ENCODE results near the gene SHISA9.

The SHISA9 gene

GRCh38 chr16:13113741-13114140 lies 212.3 kb downstream of the SHISA9 start:
- no peak for DNase-seq (ENCODE audit: low read depth)
- no peak for TF ChIP-seq CTCF (IDR thresholded peaks at IDR 0.05; ENCODE audit: control insufficient read depth, extremely low read depth, insufficient read depth)
- H3K4me3 ChIP-seq (ENCODE audit: low read depth, low read length) = no peak overlapping the region

GRCh38 chr16:13118091-13118490 lies 216.7 kb downstream of the SHISA9 start:
- no peak overlapping the region for H3K4me3 ChIP-seq (ENCODE audit: low read depth, low read length)
- TF ChIP-seq CTCF (IDR thresholded peaks at IDR 0.05; ENCODE audit: control insufficient read depth, extremely low read depth, insufficient read depth) = no peak
- no peak for DNase-seq (ENCODE audit: low read depth)

GRCh38 chr16:13120091-13120490 lies 218.7 kb downstream of the SHISA9 start:
- TF ChIP-seq CTCF (IDR thresholded peaks at IDR 0.05; ENCODE audit: control insufficient read depth, extremely low read depth, insufficient read depth) = no peak
- no peak overlapping the region for H3K4me3 ChIP-seq (ENCODE audit: low read depth, low read length)

GRCh38 chr16:13120557-13120956 lies 219.2 kb downstream of the SHISA9 start:
- TF ChIP-seq CTCF (IDR thresholded peaks at IDR 0.05; ENCODE audit: control insufficient read depth, extremely low read depth, insufficient read depth) = no peak
- DNase-seq (ENCODE audit: low read depth) = no peak
- no peak overlapping the region for H3K4me3 ChIP-seq (ENCODE audit: low read depth, low read length)

More at GRCh38 chr16:13120091-13120490, 218.7 kb downstream of the SHISA9 start:
- DNase-seq (ENCODE audit: low read depth) = no peak

- no peak for DNase-seq (ENCODE audit: low read depth)
- no peak for TF ChIP-seq CTCF (IDR thresholded peaks at IDR 0.05; ENCODE audit: control insufficient read depth, extremely low read depth, insufficient read depth)
- no peak overlapping the region for H3K4me3 ChIP-seq (ENCODE audit: low read depth, low read length)
Measured at GRCh38 chr16:13123991-13124390, 222.6 kb downstream of the SHISA9 start.

GRCh38 chr16:13127144-13127543 lies 225.7 kb downstream of the SHISA9 start:
- TF ChIP-seq CTCF (IDR thresholded peaks at IDR 0.05; ENCODE audit: control insufficient read depth, extremely low read depth, insufficient read depth) = no peak
- no peak overlapping the region for H3K4me3 ChIP-seq (ENCODE audit: low read depth, low read length)
- no peak for DNase-seq (ENCODE audit: low read depth)

GRCh38 chr16:13130586-13130985 lies 229.2 kb downstream of the SHISA9 start:
- no peak overlapping the region for H3K4me3 ChIP-seq (ENCODE audit: low read depth, low read length)
- TF ChIP-seq CTCF (IDR thresholded peaks at IDR 0.05; ENCODE audit: control insufficient read depth, extremely low read depth, insufficient read depth) = no peak
- no peak for DNase-seq (ENCODE audit: low read depth)
